ENCODE measurements around the gene APPBP2.
"Not testable (repeated sequence)": the region's sequence is repeated elsewhere in the genome, so short reads cannot be mapped to it uniquely, and the experiment has no call there.

DNA sequence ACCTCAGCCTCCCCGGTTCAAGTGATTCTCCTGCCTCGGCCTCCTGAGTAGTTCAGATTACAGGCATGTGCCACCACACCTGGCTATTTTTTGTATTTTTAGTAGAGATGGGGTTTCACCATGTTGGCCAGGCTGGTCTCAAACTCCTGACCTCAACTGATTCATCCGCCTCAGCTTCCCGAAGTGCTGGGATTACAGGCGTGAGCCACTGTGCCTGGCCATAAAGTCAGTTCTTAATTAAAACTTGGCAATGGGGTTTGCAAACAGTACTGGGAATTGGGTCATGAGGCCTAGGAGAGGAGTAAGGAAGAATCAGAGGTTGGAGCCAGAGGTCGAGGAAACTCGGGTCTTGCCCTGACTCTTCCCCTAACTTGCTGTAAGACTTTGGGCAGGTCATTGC is 95.5 kb downstream of the APPBP2 start:
- not testable (repeated sequence) for TF ChIP-seq EZH2phosphoT487 (IDR thresholded peaks at IDR 0.05)
- TF ChIP-seq, protein P1, sequence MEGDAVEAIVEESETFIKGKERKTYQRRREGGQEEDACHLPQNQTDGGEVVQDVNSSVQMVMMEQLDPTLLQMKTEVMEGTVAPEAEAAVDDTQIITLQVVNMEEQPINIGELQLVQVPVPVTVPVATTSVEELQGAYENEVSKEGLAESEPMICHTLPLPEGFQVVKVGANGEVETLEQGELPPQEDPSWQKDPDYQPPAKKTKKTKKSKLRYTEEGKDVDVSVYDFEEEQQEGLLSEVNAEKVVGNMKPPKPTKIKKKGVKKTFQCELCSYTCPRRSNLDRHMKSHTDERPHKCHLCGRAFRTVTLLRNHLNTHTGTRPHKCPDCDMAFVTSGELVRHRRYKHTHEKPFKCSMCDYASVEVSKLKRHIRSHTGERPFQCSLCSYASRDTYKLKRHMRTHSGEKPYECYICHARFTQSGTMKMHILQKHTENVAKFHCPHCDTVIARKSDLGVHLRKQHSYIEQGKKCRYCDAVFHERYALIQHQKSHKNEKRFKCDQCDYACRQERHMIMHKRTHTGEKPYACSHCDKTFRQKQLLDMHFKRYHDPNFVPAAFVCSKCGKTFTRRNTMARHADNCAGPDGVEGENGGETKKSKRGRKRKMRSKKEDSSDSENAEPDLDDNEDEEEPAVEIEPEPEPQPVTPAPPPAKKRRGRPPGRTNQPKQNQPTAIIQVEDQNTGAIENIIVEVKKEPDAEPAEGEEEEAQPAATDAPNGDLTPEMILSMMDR (IDR thresholded peaks at IDR 0.05): not testable (repeated sequence)

Data from neural progenitor cell (in vitro differentiated cells).